ENCODE measurements around the gene TEX101.
"Not testable (repeated sequence)": the region's sequence is repeated elsewhere in the genome, so short reads cannot be mapped to it uniquely, and the experiment has no call there.

The TEX101 gene

DNA sequence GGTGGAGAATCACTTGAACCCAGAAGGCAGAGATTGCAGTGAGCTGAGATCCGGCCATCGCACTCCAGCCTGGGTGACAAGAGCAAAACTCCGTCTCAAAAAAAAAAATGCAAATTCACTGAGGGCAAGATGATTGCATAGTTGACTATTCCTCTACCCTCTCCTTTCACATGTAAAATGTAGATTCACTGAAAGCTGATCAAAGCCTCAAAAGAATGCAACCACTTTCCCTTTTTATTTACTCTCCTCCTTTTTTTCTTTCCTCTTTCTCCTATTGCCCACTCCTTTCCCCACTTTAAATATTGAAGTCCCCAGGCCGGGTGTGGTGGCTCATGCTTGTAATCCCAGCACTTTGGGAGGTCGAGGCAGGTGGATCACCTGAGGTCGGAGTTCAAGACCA lies 6.3 kb downstream of the TEX101 start:
- DNase-seq (ENCODE audit: low read depth) = no peak

DNA sequence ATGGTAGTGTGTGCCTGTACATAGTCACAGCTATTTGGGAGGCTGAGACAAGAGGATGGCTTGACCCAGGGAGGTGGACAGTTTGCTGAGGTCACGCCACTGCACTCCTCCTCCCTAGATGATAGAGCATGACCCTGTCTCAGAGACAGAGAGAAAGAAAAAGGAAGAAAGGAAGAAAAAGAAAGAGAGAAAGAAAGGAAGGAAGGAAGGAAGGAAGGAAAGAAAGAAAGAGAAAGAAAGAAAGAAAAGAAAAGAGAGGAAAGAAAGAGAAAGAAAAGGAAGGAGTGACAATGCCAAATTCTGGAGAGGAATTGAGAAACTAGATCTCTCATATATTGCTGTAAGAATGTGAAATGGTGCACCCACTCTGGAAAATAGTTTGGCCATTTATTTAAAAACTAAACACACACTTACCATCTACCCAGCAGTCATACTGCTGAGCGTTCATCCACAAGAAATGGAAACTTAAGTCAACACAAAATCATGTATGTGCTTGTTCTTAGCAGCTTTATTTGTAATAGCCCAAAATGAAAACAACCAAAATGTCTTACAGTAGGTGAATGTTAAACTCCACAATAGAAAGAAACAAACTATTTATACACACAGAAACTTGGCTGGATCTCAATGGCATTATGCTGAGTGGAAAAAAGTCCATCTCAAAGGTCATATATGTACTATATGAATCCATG lies 7.5 kb downstream of the TEX101 start:
- no peak for DNase-seq (ENCODE audit: low read depth)

DNA sequence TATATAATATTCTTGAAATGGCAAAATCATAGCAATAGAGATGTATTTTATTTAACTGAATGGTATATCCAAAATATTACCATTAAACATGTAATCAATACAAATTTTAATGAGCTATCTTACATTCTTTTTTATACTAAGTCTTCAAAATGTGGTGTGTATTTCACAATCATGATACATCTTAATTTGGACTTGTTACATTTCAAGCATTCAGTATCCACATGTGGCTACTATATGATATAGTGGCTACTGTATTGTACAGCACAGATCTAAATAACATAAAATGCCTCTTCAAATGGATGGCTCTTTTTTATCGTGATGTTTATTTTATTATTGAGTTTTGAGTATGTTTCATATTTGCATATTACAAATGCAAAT lies 8.0 kb downstream of the TEX101 start:
- no peak for DNase-seq (ENCODE audit: low read depth)

DNA sequence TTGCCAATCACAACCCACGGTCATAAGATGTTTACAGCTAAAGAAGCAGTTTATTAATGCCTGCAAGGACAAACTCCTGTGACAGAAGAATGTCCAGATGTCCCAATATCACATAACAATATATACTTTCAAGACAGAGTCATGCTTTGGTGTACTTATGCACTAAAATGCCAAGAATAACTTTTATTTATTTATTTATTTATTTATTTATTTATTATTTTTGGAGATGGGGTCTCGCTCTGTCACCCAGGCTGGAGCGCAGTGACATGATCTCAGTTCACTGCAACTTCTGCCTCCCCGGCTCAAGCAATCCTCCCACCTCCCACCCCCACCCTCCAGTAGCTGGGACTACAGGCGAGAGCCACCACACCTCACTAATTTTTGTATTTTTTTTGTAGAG lies 9.1 kb downstream of the TEX101 start:
- no peak for DNase-seq (ENCODE audit: low read depth)

DNA sequence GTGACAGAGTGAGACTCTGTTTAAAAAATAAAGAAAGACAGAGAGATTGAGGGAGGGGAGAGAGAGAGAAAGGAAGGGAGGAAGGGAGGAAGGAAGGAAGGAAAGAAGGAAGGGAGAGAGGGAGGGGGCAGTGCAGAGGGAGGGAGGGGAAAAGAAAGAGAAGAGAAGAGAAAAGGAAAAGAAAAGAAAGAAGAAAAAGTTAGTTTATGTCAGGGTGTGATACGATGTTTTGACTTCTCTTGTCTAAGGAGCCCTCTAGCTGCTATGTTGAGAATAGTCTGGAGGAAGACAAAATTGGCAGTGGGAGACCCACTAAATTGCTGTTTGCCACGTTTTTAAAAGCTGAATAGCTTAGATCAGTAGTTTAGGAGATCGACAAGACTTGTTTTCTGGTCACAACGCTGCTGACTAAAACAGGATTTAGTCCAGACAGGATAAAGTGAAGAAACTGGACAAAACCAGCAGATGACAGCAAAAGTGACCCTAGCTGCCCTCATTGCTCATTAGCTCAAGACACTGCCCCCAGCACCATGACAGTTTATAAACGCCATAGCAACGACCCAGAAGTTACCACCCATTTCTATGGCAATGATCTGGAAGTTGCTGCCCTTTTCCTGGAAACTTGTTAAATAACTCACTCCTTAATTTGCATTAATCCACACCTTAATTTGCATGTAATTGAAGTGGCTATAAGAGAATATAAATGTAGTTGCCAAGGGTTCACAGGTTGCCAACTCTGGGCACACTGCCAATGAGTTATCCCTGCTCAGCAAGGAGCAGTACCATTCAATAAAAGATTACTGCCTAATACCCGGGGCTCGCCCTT lies 11.1 kb downstream of the TEX101 start:
- no peak for DNase-seq (ENCODE audit: low read depth)

DNA sequence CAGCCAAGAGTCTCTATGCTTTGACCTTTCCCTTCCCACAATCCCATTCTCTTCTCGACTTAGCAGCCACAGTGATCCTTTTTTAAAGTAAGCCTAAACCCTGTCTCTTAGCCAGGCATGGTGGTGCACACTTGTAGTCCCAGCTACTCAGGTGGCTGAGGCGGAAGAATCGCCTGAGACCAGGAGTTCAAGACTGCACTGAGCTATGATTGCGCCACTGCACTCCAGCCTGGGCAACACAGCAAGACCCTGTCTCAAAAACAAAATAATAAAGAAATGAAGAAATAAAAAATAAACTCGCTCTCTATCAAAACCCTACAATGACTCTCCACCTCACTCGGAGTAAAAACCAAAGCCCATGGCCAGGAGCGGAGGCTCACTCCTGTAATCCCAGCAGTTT lies 14.7 kb downstream of the TEX101 start:
- no peak for DNase-seq (ENCODE audit: low read depth)

DNA sequence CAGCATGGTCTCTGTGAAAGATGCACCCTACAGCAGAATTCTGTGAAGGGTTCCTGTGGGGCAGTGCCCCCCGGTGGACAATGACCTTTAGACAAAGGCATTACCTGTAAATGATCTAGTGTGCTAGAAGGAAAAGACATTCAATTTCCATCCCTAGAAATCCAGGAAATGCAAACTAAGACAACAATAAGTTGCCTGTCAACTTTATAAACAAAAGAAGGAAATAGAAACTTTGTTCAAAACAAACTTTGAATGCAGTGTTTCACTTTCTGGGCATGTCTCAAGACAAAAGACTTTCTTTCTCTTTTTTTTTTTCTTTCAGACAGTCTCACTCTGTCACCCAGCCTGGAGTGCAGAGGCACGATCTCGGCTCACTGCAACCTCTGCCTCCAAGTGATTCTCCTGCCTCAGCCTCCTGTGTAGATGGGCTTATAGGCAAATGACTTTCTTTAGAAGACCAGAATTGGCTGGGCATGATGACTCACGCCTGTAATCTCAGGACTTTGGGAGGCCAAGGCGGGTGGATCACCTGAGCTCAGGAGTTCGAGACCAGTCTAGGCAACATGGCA lies 15.5 kb downstream of the TEX101 start:
- no peak for DNase-seq (ENCODE audit: low read depth)

DNA sequence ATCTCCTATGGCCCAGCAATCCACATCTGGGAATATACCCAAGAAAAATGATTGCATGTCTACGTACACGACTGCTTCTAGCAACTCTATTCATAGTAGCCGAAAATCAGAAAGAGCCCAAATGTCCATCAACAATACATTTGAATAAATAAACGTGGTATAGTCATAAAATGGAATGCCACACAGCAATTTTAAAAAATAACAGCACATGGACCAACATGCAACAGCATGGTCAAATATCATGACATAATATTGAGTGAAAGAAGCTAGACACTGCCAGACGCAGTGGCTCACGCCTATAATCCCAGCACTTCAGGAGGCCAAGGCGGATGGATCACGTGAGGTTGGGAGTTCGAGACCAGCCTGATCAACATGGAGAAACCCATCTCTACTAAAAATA lies 16.3 kb downstream of the TEX101 start:
- DNase-seq (ENCODE audit: low read depth) = no peak

DNA sequence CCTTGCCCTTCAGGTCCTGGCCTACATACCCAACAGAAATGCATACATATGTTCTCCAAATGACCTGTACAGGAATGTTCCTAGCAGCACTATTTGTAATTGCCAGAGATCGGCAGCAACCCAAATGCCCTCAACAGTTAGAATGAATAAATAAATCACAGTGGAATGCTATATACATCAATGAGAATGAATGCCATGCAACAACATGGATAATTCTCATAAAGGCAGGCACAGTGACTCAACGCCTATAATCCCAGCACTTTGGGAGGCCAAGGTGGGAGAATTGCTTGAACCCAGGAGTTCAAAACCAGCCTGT lies 18.6 kb downstream of the TEX101 start:
- DNase-seq (ENCODE audit: low read depth) = no peak

DNA sequence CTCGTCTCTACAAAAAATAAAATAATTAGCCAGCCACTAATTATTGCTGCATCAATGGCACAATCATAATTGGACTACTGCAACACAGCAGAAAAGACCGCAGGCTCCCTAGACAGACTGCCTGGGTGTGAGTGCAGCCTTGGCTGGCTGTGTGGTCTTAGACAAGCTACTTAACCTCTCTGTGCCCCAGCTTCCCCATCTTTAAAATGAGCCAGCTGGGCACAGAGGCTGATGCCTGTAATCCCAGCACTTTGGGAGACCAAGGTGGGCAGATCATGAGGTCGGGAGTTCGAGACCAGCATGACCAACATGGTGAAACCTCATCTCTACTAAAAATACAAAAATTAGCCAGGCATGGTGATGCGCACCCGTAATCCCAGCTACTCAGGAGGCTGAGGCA lies 19.0 kb downstream of the TEX101 start:
- no peak for DNase-seq (ENCODE audit: low read depth)

DNA sequence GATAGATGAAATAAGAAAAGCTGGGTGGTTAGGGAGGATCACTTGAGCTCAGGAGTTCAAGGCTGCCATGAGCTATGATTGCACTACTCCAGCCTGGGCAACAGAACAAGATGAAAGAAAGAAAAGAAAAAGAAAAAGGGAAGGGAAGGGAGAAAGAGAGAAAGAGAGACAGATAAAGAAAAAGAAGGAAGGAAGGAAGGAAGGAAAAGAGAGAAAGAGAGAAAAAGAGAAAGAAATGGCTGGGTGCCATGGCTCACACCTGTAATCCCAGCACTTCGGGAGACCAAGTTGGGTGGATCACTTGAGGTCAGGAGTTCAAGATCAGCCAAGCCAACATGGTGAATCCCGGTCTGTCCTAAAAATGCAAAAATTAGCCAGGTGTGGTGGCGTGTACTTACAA lies 21.1 kb downstream of the TEX101 start:
- DNase-seq (ENCODE audit: low read depth) = no peak

DNA sequence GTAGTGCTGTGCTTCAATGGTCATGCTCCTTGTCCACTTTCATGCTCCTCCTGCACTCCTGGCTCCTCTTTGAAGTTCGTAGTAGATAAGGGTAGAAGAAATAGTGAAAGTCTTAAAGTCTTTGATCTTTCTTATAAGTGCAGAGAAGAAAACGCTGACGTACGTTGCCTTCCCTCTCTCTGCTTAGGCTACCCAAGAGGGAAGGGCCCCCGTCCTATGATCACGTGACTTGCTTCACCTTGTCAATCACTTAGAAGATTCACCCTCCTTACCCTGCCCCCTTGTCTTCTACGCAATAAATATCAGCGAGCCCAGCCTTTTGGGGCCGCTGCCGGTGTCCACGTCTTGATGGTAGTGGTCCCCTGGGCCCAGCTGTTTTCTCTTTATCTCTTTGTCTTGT lies 22.6 kb downstream of the TEX101 start:
- not testable (repeated sequence) for DNase-seq (ENCODE audit: low read depth)

DNA sequence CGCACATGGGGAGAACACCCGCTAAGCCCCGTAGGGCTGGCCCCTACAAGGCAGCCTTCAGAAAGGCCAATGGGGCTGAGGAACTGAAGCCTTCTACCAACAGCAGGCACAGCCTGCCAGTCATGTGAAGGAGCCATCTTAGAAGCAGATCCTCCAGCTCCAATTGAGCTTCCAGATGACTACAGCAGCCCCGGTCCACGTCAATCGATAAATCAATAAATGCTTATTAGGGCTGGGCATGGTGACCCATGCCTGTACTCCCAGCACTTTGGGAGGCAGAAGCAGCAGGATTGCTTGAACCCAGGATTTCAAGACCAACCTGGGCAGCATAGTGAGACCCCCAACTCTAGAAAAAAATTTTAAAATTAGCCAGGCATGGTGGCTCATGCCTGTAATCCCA lies 23.0 kb downstream of the TEX101 start:
- no peak for DNase-seq (ENCODE audit: low read depth)

DNA sequence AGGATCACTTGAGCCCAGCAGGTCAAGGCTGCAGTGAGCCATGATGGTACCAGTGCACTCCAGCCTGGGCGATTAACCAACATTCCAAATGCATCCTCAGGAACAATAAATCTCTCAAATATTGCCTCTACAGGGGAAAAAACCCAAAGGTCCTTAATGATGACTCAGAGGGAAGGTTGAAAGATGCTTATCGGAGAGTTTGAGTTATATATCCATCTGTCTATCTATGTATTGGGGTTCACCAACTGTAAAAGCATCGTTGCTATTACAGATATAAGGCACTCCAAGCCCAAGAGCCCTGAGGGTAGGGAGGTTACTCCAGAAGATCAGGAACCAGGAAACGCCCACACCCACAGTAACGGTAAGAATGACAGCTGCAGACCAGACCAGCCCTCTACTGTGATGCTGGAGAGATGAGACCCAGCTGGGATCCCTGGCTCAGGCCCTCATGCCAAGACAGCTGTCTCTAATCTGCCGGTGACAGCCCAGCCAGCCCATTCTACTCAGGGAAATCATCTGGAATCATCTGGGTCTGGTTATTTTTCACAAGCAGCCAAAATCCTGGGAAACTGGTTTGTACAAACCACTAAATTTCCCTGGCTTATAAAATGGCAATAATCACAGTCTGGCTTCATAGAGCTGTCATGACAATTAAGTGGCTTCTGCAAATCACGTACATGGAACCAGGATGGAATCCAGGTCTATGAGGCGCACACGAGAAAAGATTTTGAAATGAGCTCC lies 23.8 kb downstream of the TEX101 start:
- no peak for DNase-seq (ENCODE audit: low read depth)

DNA sequence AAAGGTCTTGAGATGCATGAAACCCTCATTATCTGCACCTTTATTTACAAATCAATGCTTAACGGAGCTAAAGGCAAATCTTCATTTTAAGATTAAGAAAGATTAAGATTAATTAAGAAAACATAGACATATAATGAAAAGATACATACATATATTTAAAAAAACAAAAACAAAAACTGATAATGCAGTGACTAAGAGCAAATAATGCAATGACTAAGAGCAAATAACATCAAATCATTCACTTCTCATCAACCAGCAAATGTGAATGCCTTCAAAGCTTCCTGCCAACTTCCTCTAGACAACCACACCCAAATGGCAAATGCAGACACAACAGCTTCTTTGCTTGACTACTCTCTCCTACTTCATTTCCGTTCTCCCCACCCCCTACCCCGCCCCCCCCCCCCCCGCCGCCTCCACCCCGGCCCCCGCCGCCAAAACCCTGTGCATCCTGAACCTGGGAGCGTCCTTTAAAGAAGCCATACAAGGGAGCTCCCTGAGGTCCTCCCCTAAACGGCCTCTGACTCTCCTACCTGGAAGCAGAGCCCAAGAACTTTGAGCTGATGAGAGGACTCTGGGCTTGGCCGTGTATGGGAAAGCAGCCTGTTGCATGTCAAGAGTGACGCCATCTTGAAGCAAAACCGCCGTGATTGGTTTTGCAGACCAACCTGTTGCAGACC lies 24.5 kb downstream of the TEX101 start:
- no peak for DNase-seq (ENCODE audit: low read depth)

DNA sequence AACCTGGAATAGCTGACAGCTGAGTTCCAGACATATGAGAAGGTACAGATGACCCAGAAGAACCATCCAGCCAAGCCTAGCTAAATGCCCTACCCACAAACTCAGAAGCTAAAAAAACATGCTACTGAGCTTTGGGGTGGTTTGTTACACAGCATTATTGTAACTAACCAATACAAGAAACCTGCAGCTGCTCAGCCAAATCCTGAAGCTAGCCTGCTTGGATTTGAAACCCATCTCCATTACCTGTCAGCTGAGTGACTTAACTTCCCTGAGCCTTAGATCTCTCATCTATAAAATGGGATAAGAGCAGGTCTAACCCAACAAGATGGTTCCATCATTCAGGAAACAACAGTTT lies 25.0 kb downstream of the TEX101 start:
- no peak for DNase-seq (ENCODE audit: low read depth)

DNA sequence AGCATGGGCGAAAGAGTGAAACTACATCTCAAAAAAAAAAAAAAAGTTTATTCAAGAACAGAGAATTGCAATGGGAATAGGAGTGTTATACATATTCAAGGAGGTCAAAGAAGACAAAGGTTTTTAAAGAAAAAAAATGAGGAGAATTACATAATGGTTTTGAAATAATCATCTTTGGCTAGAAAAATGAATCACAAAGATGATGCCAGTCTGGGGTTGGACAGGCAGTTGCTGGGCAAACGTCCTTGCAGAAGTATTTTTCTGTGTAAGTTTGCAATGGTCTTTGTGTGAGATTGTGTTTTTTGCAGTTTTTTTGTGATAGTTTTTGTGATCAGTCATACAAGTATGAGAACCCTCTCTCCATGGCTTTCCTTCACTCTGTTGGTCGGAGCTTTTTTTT lies 27.0 kb downstream of the TEX101 start:
- DNase-seq (ENCODE audit: low read depth) = no peak

DNA sequence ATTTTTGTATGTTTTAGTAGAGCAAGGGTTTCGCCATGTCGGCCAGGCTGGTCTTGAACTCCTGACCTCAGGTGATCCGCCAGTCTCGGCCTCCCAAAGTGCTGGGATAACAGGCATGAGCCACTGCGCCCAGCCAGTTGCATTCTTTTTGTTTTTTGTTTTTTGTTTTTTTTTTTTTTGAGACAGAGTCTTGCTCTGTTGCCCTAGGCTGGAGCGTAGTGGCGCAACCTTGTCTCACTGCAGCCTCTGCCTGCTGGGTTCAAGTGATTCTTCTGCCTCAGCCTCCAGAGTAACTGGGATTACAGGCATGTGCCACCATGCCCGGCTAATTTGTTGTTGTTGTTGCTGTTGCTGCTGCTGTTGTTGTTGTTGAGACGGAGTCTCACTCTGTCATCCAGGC lies 29.4 kb downstream of the TEX101 start:
- not testable (repeated sequence) for DNase-seq (ENCODE audit: low read depth)

DNA sequence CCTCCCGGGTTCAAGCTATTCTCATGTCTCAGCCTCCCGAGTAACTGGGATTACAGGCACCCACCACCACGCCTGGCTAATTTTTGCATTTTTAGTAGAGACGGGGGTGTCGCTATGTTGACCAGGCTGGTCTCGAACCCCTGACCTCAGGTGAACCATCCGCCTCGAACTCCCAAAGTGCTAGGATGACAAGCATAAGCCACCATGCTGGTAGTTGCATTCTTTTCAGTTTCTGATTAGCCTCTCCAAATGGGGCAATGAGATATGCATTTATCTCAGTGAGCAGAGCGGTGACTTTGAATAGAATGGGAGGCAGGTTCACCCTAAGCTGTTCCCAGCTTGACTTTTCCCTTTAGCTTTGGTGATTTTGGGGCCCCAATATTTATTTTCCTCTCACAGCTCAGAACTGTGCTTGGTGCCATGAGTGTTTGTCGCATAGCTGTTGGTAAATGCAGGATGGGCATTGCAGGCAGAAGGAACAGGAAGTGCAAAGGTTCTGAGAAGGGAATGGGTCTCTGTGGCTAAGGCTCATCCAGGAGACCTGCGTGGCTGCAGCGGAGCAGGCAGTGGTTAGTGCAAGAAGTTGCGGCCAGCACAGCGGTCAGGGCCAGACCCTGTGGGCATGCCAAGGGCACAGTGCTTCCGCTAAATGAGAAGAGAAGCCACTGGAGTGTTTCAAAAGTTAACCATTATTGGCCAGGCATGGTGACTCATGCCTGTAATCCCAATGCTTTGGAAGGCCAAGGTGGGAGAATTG lies 30.0 kb downstream of the TEX101 start:
- DNase-seq (ENCODE audit: low read depth) = no peak

DNA sequence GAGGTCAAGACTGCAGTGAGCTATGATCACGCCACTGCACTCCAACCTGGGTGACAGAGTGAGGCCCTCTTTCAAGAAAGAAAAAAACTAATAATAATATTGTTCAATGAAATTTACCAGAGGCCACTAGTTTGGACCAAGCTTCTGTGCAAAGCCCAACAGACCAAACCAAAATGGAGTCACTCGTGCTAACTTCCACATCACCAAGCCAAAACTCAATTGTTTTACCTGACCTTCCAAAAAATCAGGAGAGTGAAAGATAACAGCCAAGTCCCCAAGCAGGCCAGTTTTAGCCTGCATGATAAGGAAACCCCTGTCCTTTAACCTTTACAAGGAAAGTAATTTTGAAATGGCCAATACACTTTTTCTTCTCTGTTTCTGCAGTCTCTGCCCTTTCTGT lies 30.7 kb downstream of the TEX101 start:
- no peak for DNase-seq (ENCODE audit: low read depth)

DNA sequence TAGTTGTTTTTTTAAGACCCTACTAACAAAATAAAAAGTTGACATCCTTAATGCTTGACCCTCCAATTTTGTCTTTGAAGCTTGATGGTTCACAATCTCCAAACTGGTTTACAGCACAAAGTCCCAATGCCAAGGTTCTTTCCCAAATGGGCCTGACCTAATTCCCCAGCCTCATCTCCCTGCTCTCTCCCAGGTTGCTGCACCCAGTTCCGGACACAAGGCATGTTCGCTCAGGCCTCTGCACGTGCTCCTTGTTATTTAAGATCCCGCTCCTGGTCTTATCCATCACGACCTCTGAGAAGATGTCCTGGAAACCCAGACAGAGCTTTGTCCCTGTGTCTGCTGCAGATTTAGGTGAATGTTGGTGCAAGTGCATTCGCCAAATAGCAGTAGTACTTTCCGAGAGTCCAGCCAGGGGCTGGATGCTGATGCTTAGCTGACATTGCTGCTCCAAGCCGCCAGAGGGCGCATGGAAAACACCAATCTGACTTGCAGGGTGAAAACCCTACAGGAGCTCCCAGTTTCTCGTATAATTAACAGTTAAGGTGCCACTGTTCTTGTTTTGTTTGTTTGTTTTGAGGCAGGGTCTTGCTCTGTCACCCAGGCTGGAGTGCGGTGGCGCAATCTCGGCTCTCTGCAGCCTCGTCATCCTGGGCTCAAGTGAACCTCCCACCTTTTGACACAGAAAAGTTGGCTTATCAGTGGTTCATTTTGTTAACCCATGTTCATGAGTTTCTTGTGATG lies 32.2 kb downstream of the TEX101 start:
- DNase-seq (ENCODE audit: low read depth) = peak; percentile 73

Measured in stimulated activated CD8-positive, alpha-beta memory T cell treated with anti-CD3 and anti-CD28 coated beads, Interleukin-12 subunit alpha, Interleukin-12 subunit beta, amount 100 ng/mL, for 1 hour (primary cell).